Upper lobe of left lung (tissue), 6 donors: ENCODE data around the gene FDXACB1. TPM values are rescaled to one million over a fixed set of nuclear protein-coding genes. Genes with fewer than 3 reads are reported as not detected.
A peak's percentile ranks its signal among the peaks of the same experiment; 100 is the strongest.

Experiments used
- ATAC-seq, 2 donors: fragments of 200-7000 bp; cut with Tn5 transposase; one replicate each; pipeline ENCODE4 v1.9.1; 2022; ENCODE audit warnings: mild to moderate bottlenecking in 2 of 2, moderate library complexity in 2 of 2; ENCODE audit not compliant: low FRiP score in 2 of 2
- DNase-seq, 2 donors: peaks; one replicate each; pipeline ENCODE4 v3.0.0-alpha.2; 2019 to 2020
- H3K27ac ChIP-seq, 4 donors: fragments of 200-600 bp; sonication (generic); one replicate each; pipeline ENCODE4 v1.5.1; 2016 to 2019
- H3K27me3 ChIP-seq, 4 donors: fragments of 200-600 bp; sonication (generic); one replicate each; pipeline ENCODE4 v1.5.1; 2017 to 2019
- H3K36me3 ChIP-seq, 4 donors: fragments of 200-600 bp; sonication (generic); one replicate each; pipeline ENCODE4 v1.5.1; 2016 to 2019
- H3K4me1 ChIP-seq, 4 donors: fragments of 200-600 bp; sonication (generic); one replicate each; pipeline ENCODE4 v1.5.1; 2018 to 2019
- H3K4me3 ChIP-seq, 4 donors: fragments of 200-600 bp; sonication (generic); one replicate each; pipeline ENCODE4 v1.5.1; 2017 to 2019; ENCODE audit warnings: mild to moderate bottlenecking in 2 of 4, moderate library complexity in 1 of 4
- H3K9me3 ChIP-seq, 4 donors: fragments of 200-600 bp; sonication (generic); one replicate each; pipeline ENCODE4 v1.5.1; 2018 to 2019
- EP300 ChIP-seq, 4 donors: sonication (generic); formaldehyde crosslinking; IDR thresholded peaks; one replicate each; pipeline ENCODE4 v1.5.1; 2017; ENCODE audit warnings: antibody characterized with exemption in 4 of 4, control low read depth in 2 of 4
- POLR2A ChIP-seq, 4 donors: fragments of 450-650 bp; IDR thresholded peaks; one replicate each; pipeline ENCODE4 v1.5.1; 2016 to 2017; ENCODE audit warnings: antibody characterized with exemption in 4 of 4, mild to moderate bottlenecking in 2 of 4
- POLR2AphosphoS5 ChIP-seq, 2 donors: sonication (generic); formaldehyde crosslinking; IDR thresholded peaks; one replicate each; pipeline ENCODE4 v1.5.1; 2017; ENCODE audit warnings: antibody characterized with exemption in 2 of 2
- WGBS, 2 donors: methylation state at CpG; one replicate each; pipeline ENCODE4 v1.1.5; 2017 to 2018; 5-methylcytosine and 5-hydroxymethylcytosine counted together
- total RNA-seq, 6 donors: library from RNA; depleted of rRNA in 4 of 6; stranded (reverse); fragments of >200 nt in 4 of 6; gene quantifications; one replicate each; pipeline versions ENCODE4 v1.1.0 to v1.2.1, GENCODE V29; 2016 to 2021
- TF ChIP-seq, protein P1 (sequence below), 6 experiments: fragments of 450-650 bp in 4 of 6; fragments of 200-600 bp in 2 of 6; sonication (generic) in 2 of 6; IDR thresholded peaks; one replicate each; pipeline ENCODE4 v1.5.1; 2016 to 2019; ENCODE audit warnings: antibody characterized with exemption in 6 of 6
- donor health status: DM: no; HTN: no; CAD: no; lungs with moderate emphysema.
- donor health status: DM: no; HTN: yes; CAD: no; lungs with severe emphysema.

Gene FDXACB1
- total RNA-seq, 6 donors from 2014 or later: 0.44 to 5.2 (median 2.6) TPM

DNA sequence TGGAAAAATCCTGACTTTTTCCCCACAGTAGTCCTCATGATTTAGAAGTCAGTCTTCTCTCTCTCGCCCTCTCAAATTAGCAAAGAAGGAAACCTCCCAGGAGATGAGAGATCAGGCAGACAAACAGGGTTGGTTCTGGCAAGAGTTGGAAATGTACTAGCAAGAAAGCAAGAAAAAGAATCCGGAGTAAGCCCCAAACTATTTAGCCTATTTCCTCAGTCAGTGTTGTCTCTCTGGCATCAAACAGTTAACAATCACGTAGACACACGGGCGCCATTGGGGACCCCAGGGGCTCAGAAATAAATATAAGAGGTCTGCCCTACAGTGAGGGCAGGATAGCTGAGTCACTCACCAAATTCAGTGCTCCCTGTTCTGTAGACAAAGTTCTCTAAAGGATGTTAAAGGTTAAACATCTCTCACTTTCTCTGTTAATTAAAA is 44.4 kb upstream of the FDXACB1 start:
- no peak for TF ChIP-seq POLR2AphosphoS5 (IDR thresholded peaks at IDR 0.05)
- TF ChIP-seq EP300 (IDR thresholded peaks at IDR 0.05): no peak
- no peak for TF ChIP-seq POLR2A (IDR thresholded peaks at IDR 0.05)
- TF ChIP-seq, protein P1, sequence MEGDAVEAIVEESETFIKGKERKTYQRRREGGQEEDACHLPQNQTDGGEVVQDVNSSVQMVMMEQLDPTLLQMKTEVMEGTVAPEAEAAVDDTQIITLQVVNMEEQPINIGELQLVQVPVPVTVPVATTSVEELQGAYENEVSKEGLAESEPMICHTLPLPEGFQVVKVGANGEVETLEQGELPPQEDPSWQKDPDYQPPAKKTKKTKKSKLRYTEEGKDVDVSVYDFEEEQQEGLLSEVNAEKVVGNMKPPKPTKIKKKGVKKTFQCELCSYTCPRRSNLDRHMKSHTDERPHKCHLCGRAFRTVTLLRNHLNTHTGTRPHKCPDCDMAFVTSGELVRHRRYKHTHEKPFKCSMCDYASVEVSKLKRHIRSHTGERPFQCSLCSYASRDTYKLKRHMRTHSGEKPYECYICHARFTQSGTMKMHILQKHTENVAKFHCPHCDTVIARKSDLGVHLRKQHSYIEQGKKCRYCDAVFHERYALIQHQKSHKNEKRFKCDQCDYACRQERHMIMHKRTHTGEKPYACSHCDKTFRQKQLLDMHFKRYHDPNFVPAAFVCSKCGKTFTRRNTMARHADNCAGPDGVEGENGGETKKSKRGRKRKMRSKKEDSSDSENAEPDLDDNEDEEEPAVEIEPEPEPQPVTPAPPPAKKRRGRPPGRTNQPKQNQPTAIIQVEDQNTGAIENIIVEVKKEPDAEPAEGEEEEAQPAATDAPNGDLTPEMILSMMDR (IDR thresholded peaks at IDR 0.05): no peak
- DNase-seq (no peak), ATAC-seq (peak in 1 of 2 donors; percentile 2)
- peaks cover 19 to 39% (median 33%) of the 10 kb centered on the region in 4 donors for H3K4me1 ChIP-seq
- 28 to 35% methylated on average over 5 of the region's 5 CpGs for WGBS, 2 donors
- H3K9me3 ChIP-seq: no peaks in the 10 kb centered on the region
- H3K27me3 ChIP-seq: no peaks in the 10 kb centered on the region
- no peaks in the 10 kb centered on the region for H3K36me3 ChIP-seq
- peak overlapping the region; percentile 74 to 90 (median 82) for H3K27ac ChIP-seq
- no peak overlapping the region for H3K4me3 ChIP-seq

DNA sequence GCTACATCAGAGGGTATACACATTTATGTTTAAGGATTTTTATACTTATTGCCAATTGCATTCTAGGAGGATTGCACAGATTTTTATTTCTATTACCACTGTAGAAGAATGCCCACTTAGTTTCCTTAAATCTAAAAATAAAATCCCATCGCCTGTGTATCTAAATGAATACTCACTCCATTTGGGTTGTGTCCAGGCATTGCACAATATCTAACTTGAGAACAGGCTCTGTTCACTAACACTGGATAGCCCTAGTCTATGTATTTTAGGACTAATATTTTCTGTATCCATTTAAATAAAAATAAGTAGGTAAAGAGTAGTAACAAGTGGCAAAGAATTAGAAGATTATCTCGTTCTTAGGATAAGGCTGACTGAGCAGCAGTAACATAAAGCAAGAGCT is 43.8 kb upstream of the FDXACB1 start:
- TF ChIP-seq EP300 (IDR thresholded peaks at IDR 0.05) (peak in 1 of 4 donors; percentile 45), POLR2A (IDR thresholded peaks at IDR 0.05) (no peak), POLR2AphosphoS5 (IDR thresholded peaks at IDR 0.05) (peak in 1 of 2 donors; percentile 49)
- TF ChIP-seq, protein P1 (IDR thresholded peaks at IDR 0.05): no peak
- no peak for ATAC-seq
- peak overlapping the region; percentile 74 to 90 (median 82) for H3K27ac ChIP-seq
- 11 to 22% methylated on average over 2 of the region's 2 CpGs for WGBS, 2 donors
- H3K4me1 ChIP-seq: peaks cover 19 to 44% (median 35%) of the 10 kb centered on the region in 4 donors
- H3K9me3 ChIP-seq: no peaks in the 10 kb centered on the region
- no peaks in the 10 kb centered on the region for H3K27me3 ChIP-seq
- H3K36me3 ChIP-seq: no peaks in the 10 kb centered on the region
- DNase-seq: peak in 1 of 2 donors; percentile 74
- no peak overlapping the region for H3K4me3 ChIP-seq

DNA sequence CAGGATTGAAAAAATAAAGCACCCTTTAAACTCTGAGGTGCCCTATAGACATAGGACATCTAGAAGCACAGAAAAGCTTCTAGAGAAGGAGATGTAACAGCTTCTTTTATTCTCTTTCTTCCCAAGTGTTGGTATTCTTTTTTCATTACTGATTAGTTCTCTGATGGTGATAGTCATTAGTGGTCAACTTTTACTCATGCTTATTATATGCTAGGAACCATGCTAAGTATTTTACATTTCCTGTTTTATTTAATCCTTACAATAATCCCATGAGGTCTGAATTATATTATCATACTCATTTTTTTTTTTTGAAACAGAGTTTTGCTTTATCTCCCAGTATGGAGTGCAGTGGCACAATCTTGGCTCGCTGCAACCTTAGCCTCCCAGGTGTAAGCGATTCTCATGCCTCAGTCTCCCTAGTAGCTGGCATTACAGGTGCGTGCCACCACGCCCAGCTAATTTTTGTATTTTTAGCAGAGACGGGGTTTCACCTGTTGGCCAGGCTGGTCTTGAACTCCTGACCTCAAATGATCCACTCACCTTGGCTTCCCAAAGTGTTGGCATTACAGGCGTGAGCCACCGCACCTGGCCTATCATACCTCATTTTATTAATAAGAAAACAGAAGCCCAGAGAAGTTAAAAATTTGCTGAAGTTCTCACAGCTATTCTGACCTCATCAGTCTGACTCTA is 42.7 kb upstream of the FDXACB1 start:
- no peak for ATAC-seq
- no peak for DNase-seq
- Histone ChIP-seq H3K27ac (peak overlapping the region in 1 of 4 donors; percentile 5), H3K27me3 (no peaks in the 10 kb centered on the region), H3K4me1 (peaks cover 14 to 37% (median 31%) of the 10 kb centered on the region in 4 donors), H3K36me3 (no peaks in the 10 kb centered on the region), H3K9me3 (no peaks in the 10 kb centered on the region), H3K4me3 (no peak overlapping the region)
- TF ChIP-seq POLR2AphosphoS5 (IDR thresholded peaks at IDR 0.05): no peak
- no peak for TF ChIP-seq EP300 (IDR thresholded peaks at IDR 0.05)
- WGBS, 2 donors: 87 to 88% methylated on average over 7 of the region's 7 CpGs

DNA sequence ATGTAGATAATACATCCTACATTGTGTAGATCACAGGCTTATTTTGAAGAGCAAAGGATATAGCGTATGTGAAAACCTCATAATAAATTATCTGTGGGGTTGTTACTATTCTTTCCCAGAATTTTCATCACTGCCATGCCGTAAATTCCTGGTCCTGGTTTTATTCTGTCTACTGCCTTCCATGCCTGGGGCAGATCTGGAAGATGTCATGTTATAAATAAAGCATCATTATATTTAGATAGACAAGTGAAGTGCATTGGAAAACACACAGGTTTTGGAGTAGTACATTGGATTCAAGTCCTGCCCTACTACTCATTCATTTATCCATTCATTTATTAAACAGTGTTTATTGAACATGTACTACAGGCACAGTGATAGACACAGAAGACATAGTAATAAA is 41.9 kb upstream of the FDXACB1 start:
- H3K27ac ChIP-seq: no peak overlapping the region
- no peak overlapping the region for H3K4me3 ChIP-seq
- no peak for DNase-seq
- no peak for ATAC-seq
- no peaks in the 10 kb centered on the region for H3K27me3 ChIP-seq
- peaks cover 8 to 34% (median 24%) of the 10 kb centered on the region in 4 donors for H3K4me1 ChIP-seq
- no peaks in the 10 kb centered on the region for H3K9me3 ChIP-seq
- no peaks in the 10 kb centered on the region for H3K36me3 ChIP-seq
- TF ChIP-seq POLR2A (IDR thresholded peaks at IDR 0.05) (no peak), EP300 (IDR thresholded peaks at IDR 0.05) (no peak)
- WGBS, 2 donors: 61 to 93% methylated on average over 2 of the region's 2 CpGs

DNA sequence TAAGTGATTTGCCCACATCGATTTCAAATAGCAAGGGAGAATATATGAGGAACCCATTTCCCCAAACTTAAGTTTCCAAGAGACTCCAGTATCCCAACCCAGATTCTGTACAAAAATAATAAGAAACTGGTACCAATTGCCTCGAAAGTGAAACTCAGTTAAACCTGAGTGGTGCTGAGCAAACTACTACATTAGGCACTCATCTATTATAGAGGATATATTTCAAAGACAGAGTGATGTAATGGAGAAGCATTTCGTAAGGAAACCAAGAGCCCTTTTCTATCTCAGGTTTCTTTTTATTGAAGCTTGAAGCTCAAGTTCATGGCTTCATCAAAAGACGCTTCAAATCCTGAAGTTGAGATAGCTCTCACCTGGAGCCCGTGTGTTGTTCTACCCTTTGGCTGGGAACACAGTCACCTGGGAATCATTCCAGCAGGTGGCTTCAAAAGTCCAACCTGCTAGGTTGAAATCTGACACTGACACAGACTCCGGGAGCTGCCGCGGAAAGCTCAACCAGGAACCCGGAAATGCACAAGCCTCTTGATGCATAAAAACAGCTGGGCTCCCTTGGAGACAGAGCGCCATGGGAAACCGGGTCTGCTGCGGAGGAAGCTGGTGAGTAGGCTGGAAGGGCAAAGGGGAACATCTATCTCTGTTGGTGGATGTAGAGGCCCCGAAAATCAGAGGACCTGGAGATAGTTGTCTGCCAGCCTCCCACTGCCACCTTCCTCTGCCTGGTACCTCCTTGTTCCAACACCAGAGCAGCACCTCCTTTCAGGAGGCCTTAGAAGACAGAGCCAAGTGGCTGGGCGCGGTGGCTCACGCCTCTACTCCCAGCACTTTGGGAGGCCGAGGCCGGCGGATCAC is 39.7 kb upstream of the FDXACB1 start, which contains the start of gene C11orf52:
Gene C11orf52, plus strand, starts transcription at position 524 of the 867 bp plus-strand sequence. Its CDS starts 60 bp downstream, at position 584.
- Histone ChIP-seq H3K4me3 (peak within 1 kb of the TSS in 3 of 4 donors; percentile 18 to 42 (median 38)), H3K9me3 (no peaks in the 10 kb centered on the region), H3K27ac (peak within 1 kb of the TSS; percentile 67 to 81 (median 73)), H3K27me3 (no peaks in the 10 kb centered on the region), H3K36me3 (no peaks in the 10 kb centered on the region), H3K4me1 (peaks cover 2 to 22% (median 14%) of the 10 kb centered on the region in 4 donors)
- WGBS, 2 donors: 49 to 56% methylated on average over 19 of the region's 19 CpGs
- peak; percentile 61 to 89 for ATAC-seq
- TF ChIP-seq POLR2AphosphoS5 (IDR thresholded peaks at IDR 0.05) (peak in 1 of 2 donors; percentile 31), EP300 (IDR thresholded peaks at IDR 0.05) (no peak), POLR2A (IDR thresholded peaks at IDR 0.05) (peak in 3 of 4 donors; percentile 28 to 65 (median 36))
- TF ChIP-seq, protein P1 (IDR thresholded peaks at IDR 0.05): peak in 1 of 6 experiments; percentile 16
- DNase-seq: peak in 1 of 2 donors; percentile 85
